A673 (cell line): ENCODE results near the gene LRRC18.

ENCODE experiments used
- EZH2 ChIP-seq: fragments of 200-600 bp; sonication (generic); IDR thresholded peaks from 2 replicates; pipeline ENCODE4 v1.6.1; 2017; ENCODE audit warnings: borderline replicate concordance, low read depth, mild to moderate bottlenecking, mixed read lengths, antibody characterized with exemption, low read length; ENCODE audit not compliant: poor library complexity, severe bottlenecking
- TF ChIP-seq, protein P1 (sequence below): fragments of 300-800, 200-600 bp; sonication (generic); conservative IDR thresholded peaks from 2 replicates; pipeline ENCODE4 v1.5.1; 2017; ENCODE audit warnings: low read depth, mild to moderate bottlenecking, antibody characterized with exemption, low read length, moderate library complexity, mixed read lengths

DNA sequence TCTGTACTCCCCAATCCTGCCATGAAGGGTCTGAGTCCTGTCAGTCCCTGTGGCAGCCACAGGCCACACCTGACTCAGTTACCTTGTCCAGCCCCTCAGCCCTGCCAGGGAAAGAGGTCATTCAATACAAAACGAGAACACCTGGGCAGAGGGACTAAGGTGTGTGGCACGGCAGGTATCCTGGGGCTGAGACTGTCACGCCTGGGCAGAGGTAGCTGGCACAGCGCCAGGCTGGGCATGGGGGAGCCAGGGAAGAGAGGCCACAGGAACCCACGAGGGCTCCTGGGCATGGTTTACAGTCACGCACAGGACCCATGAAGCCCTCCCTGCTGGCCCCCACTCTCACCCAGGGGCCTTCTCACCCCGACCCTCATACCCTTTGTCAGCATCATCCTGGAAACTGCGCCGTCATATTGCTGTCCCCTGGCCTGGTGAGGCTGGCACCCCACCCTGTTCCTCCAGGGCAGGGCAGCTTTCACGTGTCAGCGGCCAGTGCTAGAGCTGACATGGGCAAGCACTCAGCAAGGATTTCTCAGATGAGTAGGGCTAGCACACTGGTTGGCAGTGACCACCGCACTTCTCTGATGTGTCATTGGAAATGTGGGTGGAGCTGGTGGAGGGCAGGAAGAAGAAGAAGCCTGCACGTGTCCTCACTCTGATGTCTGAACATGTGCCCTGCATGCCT is 42.7 kb downstream of the LRRC18 start:
- TF ChIP-seq, protein P1, sequence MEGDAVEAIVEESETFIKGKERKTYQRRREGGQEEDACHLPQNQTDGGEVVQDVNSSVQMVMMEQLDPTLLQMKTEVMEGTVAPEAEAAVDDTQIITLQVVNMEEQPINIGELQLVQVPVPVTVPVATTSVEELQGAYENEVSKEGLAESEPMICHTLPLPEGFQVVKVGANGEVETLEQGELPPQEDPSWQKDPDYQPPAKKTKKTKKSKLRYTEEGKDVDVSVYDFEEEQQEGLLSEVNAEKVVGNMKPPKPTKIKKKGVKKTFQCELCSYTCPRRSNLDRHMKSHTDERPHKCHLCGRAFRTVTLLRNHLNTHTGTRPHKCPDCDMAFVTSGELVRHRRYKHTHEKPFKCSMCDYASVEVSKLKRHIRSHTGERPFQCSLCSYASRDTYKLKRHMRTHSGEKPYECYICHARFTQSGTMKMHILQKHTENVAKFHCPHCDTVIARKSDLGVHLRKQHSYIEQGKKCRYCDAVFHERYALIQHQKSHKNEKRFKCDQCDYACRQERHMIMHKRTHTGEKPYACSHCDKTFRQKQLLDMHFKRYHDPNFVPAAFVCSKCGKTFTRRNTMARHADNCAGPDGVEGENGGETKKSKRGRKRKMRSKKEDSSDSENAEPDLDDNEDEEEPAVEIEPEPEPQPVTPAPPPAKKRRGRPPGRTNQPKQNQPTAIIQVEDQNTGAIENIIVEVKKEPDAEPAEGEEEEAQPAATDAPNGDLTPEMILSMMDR: no peak
- no peak for TF ChIP-seq EZH2
